DND-41 (cell line): ENCODE results near the gene CAPN2.

Experiments
- ATAC-seq: fragments of 200-7000 bp; cut with Tn5 transposase; 3 replicates; pipeline ENCODE4 v1.9.1; 2021; ENCODE audit warnings: low read depth; ENCODE audit not compliant: insufficient read depth
- DNase-seq: peaks from one replicate; pipeline ENCODE4 v3.0.0-alpha.2; 2020
- H2AFZ ChIP-seq: 2 replicates; pipeline ENCODE4 v1.6.0; 2012; ENCODE audit warnings: low read depth, low read length
- H3K27ac ChIP-seq: 2 replicates; pipeline ENCODE4 v1.5.1; 2012; ENCODE audit warnings: low read length, inconsistent platforms
- H3K27me3 ChIP-seq: fragments of 200-600 bp; sonication (generic); 2 replicates; pipeline ENCODE4 v1.6.0; 2012; ENCODE audit warnings: low read length, mild to moderate bottlenecking, inconsistent platforms; ENCODE audit not compliant: insufficient read depth, poor library complexity
- H3K36me3 ChIP-seq: 2 replicates; pipeline ENCODE4 v1.5.1; 2012; ENCODE audit warnings: low read length, inconsistent platforms; ENCODE audit not compliant: insufficient read depth
- H3K4me1 ChIP-seq: 2 replicates; pipeline ENCODE4 v1.5.1; 2012; ENCODE audit warnings: mild to moderate bottlenecking, low read length; ENCODE audit not compliant: insufficient read depth
- H3K4me2 ChIP-seq: 2 replicates; pipeline ENCODE4 v1.6.0; 2012; ENCODE audit warnings: mild to moderate bottlenecking, moderate library complexity, low read length, inconsistent platforms; ENCODE audit not compliant: insufficient read depth
- H3K4me3 ChIP-seq, 2 experiments: fragments of 200-600 bp in 1 of 2; shearing (Covaris generic) in 1 of 2; 2 replicates each; pipeline ENCODE4 v1.5.1; 2012 to 2016; ENCODE audit warnings: inconsistent platforms in 2 of 2, low read length in 2 of 2, mild to moderate bottlenecking in 2 of 2, low read depth in 1 of 2, moderate library complexity in 1 of 2
- H3K79me2 ChIP-seq: 2 replicates; pipeline ENCODE4 v1.6.0; 2012; ENCODE audit warnings: low read length, inconsistent platforms; ENCODE audit not compliant: insufficient read depth
- H3K9ac ChIP-seq: 2 replicates; pipeline ENCODE4 v1.6.0; 2012; ENCODE audit warnings: low read depth, mild to moderate bottlenecking, inconsistent platforms, low read length, moderate library complexity
- H3K9me3 ChIP-seq: 2 replicates; pipeline ENCODE4 v1.5.1; 2012; ENCODE audit warnings: low read length, moderate library complexity, mild to moderate bottlenecking, inconsistent platforms; ENCODE audit not compliant: insufficient read depth, severe bottlenecking
- H4K20me1 ChIP-seq: 2 replicates; pipeline ENCODE4 v1.6.0; 2012; ENCODE audit warnings: low read length; ENCODE audit not compliant: insufficient read depth
- CTCF ChIP-seq: IDR thresholded peaks from 2 replicates; pipeline ENCODE4 v1.5.1; 2012; ENCODE audit warnings: borderline replicate concordance, low read length, moderate library complexity, mild to moderate bottlenecking; ENCODE audit not compliant: poor library complexity, severe bottlenecking; ENCODE audit errors: extremely low read depth
- EZH2 ChIP-seq: IDR thresholded peaks from 3 replicates; pipeline ENCODE4 v1.6.1; 2012; ENCODE audit warnings: borderline replicate concordance, low read depth, mild to moderate bottlenecking, moderate library complexity, low read length, inconsistent platforms; ENCODE audit not compliant: severe bottlenecking

Gene CAPN2

GRCh38 chr1:223796210-223796609 is 83.9 kb downstream of the CAPN2 start:
- ATAC-seq (no peak), DNase-seq (no peak)
- H3K27me3 ChIP-seq, result no peaks in the 10 kb centered on the region
- no peaks in the 10 kb centered on the region for H3K4me1 ChIP-seq
- no peak overlapping the region for H3K4me2 ChIP-seq
- H2AFZ ChIP-seq, result no peak overlapping the region
- H3K79me2 ChIP-seq, result no peaks in the 10 kb centered on the region
- H4K20me1 ChIP-seq, result no peaks in the 10 kb centered on the region; the same call in 1 of the 2 replicates
- no peak overlapping the region for H3K9ac ChIP-seq
- H3K36me3 ChIP-seq, result peaks cover 84% of the 10 kb centered on the region
- TF ChIP-seq EZH2, result no peak
- TF ChIP-seq CTCF, result no peak
- no peak overlapping the region for H3K27ac ChIP-seq
- no peaks in the 10 kb centered on the region for H3K9me3 ChIP-seq
- H3K4me3 ChIP-seq, result no peak overlapping the region

GRCh38 chr1:223802032-223802431 is 89.7 kb downstream of the CAPN2 start:
- Histone ChIP-seq H3K4me1 (no peaks in the 10 kb centered on the region), H3K9ac (no peak overlapping the region), H3K79me2 (no peaks in the 10 kb centered on the region), H4K20me1 (no peaks in the 10 kb centered on the region), H2AFZ (no peak overlapping the region), H3K4me2 (no peak overlapping the region), H3K27ac (no peak overlapping the region), H3K9me3 (no peaks in the 10 kb centered on the region), H3K27me3 (no peaks in the 10 kb centered on the region), H3K4me3 (no peak overlapping the region), H3K36me3 (peaks cover 82% of the 10 kb centered on the region)
- DNase-seq (no peak), ATAC-seq (no peak)
- TF ChIP-seq EZH2, result no peak
- TF ChIP-seq CTCF, result no peak

GRCh38 chr1:223802602-223803001 is 90.3 kb downstream of the CAPN2 start:
- no peak for DNase-seq

More at GRCh38 chr1:223802602-223803001, 90.3 kb downstream of the CAPN2 start:
- Histone ChIP-seq H3K27me3 (no peaks in the 10 kb centered on the region), H3K4me1 (no peaks in the 10 kb centered on the region), H3K4me2 (no peak overlapping the region), H3K27ac (no peak overlapping the region), H3K36me3 (peaks cover 86% of the 10 kb centered on the region), H3K9ac (no peak overlapping the region), H3K4me3 (no peak overlapping the region), H3K79me2 (no peaks in the 10 kb centered on the region), H4K20me1 (no peaks in the 10 kb centered on the region), H2AFZ (no peak overlapping the region), H3K9me3 (no peaks in the 10 kb centered on the region)
- TF ChIP-seq CTCF (no peak), EZH2 (no peak)
- no peak for ATAC-seq
